Forelimb muscle (tissue), 1 donor: Measurements from ENCODE around the gene CCDC149. TPM values are rescaled to one million over a fixed set of nuclear protein-coding genes. Genes with fewer than 3 reads are reported as not detected.

Source experiments
- DNase-seq: peaks from one replicate; pipeline ENCODE4 v3.0.0-alpha.2; 2013; ENCODE audit warnings: low read depth
- polyA plus RNA-seq: library from polyadenylated mRNA; unstranded; fragments of 120-200 nt; gene quantifications from one replicate; pipeline ENCODE4 v1.2.1, GENCODE V29; 2013; ENCODE audit not compliant: insufficient read length

The CCDC149 gene
- polyA plus RNA-seq, 1 donor: 9.7 TPM

GRCh38 chr4:24843096-24843495 is 69.7 kb downstream of the CCDC149 start:
- DNase-seq: no peak

GRCh38 chr4:24842356-24842755 is 70.5 kb downstream of the CCDC149 start:
- DNase-seq: no peak

GRCh38 chr4:24840826-24841543 is 71.9 kb downstream of the CCDC149 start:
- no peak for DNase-seq

- DNase-seq: no peak
These were observed 72.5 kb downstream of the CCDC149 start for GRCh38 chr4:24840362-24840761.

- DNase-seq: no peak
These were observed 75.1 kb downstream of the CCDC149 start for GRCh38 chr4:24837781-24838180.

- no peak for DNase-seq
These were observed 75.5 kb downstream of the CCDC149 start for GRCh38 chr4:24837336-24837735.

- DNase-seq: no peak
These were observed 76.1 kb downstream of the CCDC149 start for GRCh38 chr4:24836661-24837242.

GRCh38 chr4:24835696-24836095 is 77.1 kb downstream of the CCDC149 start:
- no peak for DNase-seq

- no peak for DNase-seq
These were observed 81.2 kb downstream of the CCDC149 start for GRCh38 chr4:24831637-24832036.

GRCh38 chr4:24824720-24825119 is 88.1 kb downstream of the CCDC149 start:
- DNase-seq: no peak

GRCh38 chr4:24820541-24820940 is 92.3 kb downstream of the CCDC149 start:
- no peak for DNase-seq

GRCh38 chr4:24816797-24817196 is 96.0 kb downstream of the CCDC149 start:
- DNase-seq: no peak

- DNase-seq: no peak
These were observed 99.1 kb downstream of the CCDC149 start for GRCh38 chr4:24813732-24814131.

GRCh38 chr4:24810871-24811631 is 101.8 kb downstream of the CCDC149 start:
- no peak for DNase-seq

- DNase-seq: no peak
These were observed 102.9 kb downstream of the CCDC149 start for GRCh38 chr4:24809815-24810405.

- no peak for DNase-seq
These were observed 103.5 kb downstream of the CCDC149 start for GRCh38 chr4:24809376-24809775.

- DNase-seq: no peak
These were observed 103.9 kb downstream of the CCDC149 start for GRCh38 chr4:24808955-24809354.

- no peak for DNase-seq
These were observed 104.6 kb downstream of the CCDC149 start for GRCh38 chr4:24808261-24808660.

GRCh38 chr4:24807611-24808010 is 105.2 kb downstream of the CCDC149 start:
- no peak for DNase-seq

GRCh38 chr4:24806206-24806990 is 106.4 kb downstream of the CCDC149 start:
- DNase-seq: no peak

- no peak for DNase-seq
These were observed 107.3 kb downstream of the CCDC149 start for GRCh38 chr4:24805566-24805965.

GRCh38 chr4:24805067-24805466 is 107.8 kb downstream of the CCDC149 start:
- DNase-seq: no peak
